ENCODE measurements around the gene JPH2.

The JPH2 gene

DNA sequence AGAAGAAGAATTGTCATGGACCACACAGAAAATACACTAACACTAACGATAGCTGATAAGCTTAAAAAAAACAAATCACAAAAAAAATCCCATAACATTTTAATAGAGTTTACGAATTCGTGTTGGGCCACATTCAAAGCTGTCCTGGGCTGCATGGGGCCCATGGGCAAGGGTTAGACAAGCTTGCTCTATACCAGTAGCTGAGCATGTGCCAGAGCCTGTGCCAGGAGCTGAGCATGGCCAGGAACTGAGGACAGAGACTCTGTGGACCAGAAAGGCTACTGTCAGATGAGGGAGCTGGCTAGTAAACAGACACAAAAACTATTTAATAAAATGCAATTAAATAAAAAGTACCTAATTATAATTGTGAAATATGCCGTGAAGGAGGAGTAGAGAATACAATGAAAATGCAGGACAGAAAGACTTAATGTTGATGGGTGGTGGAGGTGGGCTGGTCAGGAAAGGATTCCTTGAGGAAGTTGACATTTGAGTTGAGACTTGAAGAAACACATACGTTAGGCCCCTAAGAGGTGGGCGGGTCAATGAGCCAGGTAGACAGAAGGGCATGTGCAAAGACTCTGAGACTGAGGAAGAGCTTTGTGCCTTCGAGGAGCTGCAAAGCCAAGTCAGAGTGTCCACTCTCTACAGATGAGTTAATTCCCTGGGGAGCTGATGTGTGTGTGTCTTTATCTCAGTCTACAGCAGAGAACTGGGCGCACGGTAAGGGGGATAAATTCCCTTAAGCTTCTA is 66.1 kb downstream of the JPH2 start:
- DNase-seq: no peak

DNA sequence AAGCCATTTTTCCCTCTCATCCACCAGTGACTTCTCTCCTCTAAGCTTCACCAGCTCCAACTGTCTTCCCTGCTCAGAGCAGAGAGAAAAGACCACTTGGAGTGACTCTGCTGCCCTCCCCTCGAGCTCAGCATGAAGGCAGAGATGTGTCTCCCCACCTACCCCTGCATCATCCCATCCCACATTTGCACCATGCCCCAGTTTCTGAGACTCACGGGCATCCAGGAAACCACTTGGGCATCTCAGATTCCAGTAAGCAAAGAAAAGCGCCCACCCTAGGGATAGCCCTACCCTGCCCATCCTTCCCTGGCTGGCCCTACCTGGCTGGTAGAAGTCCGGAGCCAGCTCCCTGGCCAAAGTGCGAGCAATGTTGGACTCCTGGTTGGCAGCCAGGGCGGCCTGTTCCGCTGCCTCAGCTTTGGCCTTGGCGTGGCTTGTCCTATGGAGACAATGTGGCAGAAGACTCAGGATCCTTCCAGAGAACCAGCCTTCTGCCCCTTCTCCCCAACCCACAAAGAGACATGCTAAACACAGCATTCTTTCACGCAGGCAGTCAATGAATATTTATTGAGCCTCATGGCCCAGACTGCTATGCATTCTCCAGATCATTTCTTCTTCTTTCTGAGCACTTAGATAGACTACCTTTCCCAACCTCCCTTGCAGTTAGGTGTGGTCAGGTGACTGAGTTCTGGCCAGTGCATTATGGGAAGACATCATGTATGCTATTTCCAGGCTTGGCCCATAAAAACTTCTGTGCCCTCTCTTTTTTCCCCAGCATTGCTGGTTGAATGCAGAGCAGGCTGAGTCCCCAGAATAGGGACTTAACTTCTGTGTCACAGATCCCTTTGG is 68.6 kb downstream of the JPH2 start:
- DNase-seq: no peak

DNA sequence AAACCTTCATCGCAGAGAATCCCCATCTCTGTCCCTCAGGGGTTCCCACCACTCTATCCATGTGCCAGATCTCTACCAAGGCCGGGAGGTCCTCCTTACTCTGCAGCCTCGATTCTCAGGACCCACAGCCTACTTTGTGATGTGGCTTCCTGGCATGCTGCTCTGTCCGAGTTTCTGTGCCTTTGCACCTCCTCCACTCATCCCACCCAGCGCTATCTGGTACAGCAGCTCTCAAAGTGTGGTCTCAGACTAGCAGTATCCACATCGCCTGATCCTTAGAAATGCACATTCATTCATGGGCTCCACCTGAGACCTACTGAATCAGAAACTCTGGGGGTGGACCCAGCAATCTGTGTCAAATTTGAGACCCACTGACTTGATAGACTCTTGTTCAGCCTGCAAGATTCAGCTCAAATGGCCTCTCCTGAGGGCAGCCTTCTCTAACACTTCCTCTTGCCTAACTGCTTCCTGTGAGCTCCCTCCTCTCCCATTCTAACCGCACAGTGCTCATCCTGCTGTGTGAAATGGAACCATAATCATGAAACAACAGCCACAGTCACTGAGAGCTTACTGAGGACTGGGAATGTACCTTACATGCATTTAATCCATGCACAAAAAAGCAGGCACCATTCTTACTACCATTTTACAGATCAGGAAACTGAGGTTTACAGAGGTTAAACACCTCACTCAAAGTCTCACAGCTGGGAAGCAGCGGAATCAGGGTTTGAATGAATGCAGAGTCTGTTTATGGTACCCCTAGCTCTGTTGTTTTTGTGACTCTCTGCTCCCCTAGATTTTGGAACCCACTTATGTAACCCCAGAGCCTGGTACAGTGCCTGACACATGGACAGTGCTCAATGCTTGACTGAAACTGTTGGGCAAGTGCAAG is 69.4 kb downstream of the JPH2 start:
- DNase-seq: no peak

DNA sequence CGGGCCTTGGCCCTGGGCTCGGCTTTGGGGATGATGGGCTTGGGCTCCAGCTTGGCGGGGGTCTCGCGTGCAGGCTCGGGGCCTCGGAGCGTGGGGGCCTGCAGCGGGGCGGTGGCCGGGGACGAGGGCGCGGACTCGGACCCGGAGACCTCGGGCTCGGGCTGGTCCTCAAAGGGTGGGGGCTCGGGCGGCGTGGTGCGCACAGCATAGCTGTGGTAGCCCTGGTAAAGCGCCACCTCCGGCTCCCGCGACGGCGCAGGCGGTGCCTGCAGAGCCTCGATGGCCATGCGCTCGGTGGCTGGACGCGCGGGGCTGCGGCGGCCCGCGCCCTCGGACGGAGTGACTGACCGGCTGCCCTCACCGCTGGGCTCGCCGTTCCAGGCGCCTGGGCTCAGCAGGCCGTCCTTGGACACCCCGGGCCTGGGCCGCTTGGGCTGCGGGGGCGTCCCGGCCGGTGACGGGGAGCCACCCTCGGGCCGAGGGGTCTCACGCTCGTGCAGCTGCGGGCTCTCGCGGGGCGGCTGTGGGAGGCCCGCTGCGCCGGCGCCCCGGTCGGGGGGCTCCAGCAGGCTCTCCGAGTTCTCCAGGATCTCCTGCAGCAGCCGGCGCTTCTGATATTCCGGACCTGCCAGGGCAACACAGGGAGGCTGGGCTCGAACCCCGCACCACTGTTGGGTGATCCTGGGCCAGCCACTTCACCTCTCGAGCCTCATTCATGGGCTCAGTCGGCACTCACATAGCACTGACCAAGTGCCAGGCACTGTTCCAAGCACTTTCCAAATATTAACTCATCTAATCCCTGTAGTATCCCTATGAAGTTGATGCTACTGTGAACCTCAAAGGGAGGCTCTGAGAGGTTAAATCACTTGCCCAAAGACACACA is 71.0 kb downstream of the JPH2 start:
- no peak for DNase-seq

DNA sequence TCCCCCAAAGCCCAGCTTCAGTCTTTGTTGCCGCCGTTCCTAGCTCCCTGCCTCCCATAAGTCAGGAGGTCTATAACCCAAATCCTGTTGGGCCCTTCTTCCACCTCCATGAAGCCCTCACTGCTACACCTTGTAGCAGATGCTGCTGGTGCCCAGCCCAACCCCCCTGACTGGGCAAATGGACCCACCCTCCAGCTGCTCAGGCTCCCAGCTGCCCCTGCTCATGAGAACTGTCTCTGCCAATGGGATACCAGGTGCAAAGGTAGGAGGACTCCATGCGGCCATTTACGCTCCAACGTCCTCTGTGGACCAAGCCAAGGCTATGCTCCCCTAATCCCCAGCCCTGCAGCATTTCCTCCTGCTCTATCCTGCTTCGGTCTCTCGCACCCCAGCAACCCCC is 71.8 kb downstream of the JPH2 start:
- DNase-seq: no peak

DNA sequence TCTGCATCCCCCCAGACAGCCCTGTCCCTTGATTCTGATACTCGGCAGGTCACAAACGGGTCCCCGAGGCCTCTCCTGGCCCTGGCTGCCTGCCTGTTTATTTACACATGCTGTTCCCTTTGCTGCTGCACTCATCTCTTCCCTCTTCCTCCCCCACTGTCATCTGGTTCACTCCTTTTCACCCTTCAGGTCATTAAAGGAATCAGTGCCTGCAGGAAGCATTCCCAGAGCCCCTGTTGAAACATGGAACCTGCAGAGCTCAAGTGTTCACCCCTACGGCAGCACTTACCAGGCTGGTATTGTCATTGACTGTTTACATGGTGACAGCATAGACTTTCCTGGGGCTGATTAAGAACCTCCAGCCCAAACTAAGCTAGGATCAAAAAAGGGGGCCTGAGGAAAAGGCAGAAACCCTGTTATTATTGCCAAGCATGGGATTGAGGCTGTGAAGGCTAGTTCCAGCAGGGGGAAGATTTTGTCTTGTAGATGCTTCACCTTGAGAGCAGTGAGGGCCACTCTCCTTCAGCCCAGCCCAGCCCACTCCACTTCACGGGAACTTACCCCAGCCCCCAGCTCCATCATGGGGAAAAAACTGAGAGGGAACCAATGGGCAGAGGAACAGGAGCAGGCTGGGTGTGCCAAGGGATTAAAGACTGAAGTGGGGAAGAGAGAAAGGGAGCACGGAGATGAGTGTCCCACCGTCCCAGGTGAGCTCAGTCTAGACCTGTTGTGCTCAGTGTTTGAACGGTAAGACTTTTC is 73.2 kb downstream of the JPH2 start:
- no peak for DNase-seq

DNA sequence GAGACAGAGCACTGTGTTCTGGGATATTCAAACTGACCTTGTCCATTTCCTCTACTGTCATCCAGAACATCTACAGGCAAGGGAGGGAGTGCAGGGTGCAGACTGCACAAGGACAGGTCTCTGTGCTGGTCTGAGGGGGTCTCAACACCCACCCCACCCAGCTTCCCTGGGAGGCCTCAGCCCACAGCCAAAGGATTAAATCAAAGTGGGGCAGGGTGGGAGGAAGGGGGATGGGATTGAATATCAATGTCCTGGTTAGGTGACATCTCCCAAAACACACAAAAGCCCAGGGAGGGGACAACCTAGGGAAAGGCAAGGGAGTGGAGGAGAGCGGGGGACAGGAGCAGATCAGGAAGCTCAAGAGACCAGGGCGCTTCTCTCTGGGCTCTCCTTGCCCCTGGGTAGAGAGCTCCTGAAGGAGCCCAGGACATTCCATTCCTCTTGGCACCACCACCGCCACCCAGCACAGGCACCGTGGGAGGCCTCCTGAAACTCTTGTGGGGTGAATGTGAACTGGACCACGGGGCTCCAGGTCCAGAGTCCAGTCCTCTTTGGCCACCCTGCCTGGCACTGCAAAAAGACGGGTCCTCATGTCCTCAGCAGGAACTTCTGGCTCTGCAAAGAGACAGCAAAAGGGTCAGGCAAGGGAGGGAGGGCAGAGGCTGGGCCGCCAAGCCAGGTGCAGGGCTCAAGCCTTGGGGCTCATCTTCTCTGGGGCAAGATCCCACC is 73.9 kb downstream of the JPH2 start:
- DNase-seq: no peak

DNA sequence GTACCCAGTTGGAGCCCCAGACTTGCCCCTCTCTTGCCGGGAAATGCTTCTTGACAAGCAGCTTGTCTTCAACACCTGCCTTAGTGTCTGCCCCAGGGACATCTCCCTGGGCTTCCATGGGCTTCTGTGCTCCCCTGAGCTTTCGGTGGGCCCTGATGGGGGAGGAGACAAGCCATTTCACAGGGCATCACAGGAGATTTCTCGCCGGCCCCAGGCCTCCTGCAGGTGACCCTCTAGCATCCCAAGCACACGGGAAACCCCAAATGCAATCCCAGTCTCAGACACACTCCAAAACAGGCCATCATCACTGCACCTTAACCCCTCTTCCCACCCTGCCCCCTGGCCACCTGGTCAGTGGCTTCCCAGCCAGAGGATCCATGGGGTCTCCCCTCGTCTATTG is 74.5 kb downstream of the JPH2 start:
- DNase-seq: no peak

DNA sequence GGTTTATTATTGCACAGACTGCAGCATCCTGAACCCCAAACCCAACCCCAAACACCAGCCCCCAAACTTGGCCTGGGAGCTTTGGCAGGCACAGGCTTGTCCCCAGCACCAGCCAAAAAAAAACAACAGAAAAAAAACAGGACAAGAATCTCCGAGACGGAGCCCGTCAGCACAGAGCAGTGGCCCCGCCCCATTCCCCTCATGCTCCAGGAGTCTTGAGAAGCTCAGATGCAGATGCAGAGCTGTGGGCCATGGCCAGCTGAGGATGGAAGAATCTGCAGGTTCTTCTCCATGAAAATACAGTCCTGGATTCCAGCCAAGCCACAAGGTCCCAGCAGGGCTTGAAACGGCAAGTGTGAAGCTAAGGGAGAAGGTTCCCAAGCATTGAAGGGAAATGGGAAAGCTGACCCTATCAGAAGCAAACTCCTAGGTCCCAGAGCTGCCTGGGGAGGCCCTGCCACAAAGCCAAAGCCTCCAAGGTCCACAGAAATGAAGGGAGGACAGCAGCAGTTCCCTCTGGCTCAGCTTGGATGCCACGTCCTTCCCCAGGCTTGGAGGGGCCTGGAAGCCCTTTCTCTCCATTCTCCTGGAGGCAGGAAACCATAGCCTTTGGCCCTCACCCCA is 75.2 kb downstream of the JPH2 start:
- DNase-seq: no peak

DNA sequence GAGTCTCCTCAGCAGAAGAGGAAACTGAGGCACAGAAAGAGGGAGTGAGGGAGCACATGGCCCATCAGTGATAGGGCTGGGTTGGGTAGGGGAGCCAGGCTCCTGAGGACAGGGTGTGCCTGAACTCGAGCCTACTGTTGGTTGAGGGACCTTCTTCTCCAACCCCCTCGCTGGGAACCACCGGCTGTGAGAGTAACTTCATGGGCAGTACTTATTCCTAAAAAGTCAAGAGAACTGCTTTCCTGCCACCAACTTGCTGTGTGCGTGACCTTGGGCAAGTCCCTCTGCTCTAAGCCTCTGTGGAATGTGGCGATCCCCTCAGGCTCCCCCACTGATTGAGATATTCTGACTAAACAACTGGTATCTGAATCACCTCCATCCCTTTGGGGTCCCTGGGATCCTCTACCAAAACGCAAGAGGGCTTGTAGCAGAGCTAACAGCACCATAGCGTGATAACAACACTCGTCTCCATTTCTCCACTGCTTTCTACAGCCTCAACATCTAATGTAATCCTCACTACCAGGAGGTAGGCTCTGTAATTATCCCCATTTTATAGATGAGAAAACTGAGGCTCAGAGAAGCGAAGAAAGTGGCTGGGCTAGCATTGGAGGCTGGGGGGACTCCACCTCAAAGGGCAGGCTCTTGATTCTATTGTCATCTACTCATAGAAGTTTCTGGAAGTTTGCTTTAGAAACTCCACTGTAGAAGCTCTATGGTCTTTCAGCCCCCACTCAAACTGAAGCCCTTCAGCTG is 76.0 kb downstream of the JPH2 start:
- DNase-seq: no peak

DNA sequence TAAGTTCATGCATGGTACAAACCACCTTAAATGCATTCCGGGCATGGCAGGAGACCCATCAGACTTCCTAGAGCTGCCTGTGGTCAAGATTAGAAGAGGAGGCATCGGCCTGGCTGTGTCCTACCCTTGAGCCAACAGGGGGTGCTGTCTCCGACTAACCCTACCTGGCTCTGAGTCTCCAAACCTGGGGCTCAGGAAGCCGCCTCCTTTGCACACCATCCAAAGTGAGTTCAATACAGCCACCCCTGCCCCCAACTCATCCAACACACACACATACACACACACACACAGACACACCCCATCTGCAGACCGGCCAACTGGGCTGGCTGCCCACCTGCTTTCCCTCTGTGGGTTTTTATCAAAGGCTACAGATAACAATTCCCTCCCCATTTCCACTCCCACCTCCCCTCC is 77.0 kb downstream of the JPH2 start:
- no peak for DNase-seq

DNA sequence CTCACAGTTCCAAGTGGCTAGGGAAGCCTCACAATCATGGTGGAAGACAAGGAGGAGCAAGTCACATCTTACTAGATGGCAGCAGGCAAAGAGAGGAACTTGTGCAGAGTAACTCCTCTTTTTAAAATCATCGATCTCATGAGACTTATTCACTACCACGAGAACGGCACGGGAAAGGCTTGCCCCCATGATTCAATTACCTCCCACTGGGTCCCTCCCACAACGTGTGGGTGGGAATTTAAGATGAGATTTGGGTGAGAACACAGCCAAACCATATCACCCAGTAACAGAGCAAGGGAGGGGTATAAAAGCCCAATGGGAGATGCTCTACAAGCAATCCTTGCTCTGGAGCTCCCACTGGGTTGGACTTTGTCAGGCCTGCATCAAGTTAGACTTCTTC is 80.4 kb downstream of the JPH2 start:
- DNase-seq: no peak

DNA sequence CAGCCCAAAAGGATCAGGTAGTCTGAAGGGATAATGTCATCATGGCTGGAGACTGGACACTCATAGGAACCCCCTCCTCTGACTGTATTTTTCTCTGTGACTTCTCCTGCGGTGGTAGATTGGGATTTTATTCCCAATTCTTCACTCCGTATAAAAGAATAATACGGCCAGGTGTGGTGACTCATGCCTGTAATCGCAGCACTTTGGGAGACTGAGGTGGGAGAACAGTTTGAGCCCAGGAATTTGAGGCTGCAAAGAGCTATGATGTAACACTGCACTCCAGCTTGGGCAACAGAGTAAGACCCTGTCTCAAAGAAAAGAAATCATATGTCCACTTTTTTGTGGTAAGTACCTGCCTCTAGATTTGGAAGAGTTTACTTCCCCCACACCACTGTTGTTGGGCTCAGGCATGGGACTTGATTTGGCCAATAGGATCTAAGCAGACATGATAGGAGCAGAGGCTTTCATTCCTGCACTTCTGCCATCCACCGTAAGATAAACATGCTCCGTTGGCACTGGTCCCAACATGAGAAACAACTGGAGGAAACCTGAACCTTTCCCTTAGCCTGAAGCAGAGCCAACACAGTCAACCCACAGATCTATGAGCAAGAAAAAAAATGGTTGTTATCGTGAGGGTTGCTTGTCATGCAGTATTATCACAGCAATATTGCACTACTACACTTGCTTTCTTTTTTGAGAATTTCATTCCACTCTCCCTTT is 82.0 kb downstream of the JPH2 start:
- DNase-seq: no peak

DNA sequence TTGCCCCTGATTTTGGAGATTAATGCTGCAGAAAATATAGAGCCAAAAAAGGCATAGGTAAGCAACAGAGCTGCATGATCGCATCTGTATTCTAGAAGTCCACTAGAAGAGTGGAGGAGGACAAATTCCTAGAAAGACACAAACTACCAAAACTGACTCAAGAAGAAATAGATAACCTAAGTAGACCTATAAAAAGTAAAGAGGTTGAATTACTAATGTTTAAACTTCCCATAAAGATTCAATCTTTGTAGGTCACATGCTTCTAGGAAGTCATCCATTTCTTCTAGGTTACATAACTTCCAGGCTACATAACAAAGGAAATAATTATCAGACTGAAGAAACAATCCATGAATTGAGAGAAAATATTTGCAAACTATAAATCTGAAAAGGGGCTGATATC is 84.4 kb downstream of the JPH2 start:
- no peak for DNase-seq

DNA sequence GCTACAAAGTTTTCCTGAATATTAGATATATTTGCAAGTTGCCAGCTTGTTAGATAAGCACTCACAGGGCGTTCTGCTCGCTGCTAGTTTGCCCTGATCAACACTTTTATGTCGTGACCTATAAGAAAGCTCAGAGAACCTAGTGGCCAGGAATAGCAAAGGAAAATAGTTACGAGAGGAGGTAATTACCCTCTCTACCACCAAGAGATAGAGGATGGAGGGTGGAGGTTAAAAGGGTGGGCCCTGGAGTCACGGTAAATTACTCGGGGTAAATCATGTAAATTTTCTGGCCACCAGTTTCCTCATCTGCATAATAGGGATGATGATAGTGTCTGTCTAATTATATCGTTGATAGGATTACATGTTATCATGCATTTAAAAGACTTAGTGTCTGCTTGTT is 87.2 kb downstream of the JPH2 start:
- DNase-seq: no peak

DNA sequence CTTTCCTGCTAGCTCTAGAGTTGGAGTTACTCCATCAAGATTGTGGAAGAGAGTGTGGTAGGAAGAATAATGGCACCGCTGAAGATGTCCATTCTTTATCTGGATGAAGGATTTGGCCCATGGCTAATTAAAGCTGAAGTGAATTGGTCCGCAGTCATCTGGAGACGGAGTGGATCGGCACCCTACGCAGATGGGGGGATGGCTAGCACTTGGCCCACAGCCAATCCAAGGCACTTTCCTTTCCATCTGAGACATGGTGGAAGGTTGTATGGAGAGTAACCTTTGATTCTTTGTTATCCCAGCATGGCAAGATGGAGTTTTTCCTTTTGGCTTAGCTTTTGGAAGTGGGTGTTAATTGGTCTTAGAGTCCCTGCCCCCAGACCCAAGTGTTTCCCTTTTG is 88.3 kb downstream of the JPH2 start:
- DNase-seq: no peak

DNA sequence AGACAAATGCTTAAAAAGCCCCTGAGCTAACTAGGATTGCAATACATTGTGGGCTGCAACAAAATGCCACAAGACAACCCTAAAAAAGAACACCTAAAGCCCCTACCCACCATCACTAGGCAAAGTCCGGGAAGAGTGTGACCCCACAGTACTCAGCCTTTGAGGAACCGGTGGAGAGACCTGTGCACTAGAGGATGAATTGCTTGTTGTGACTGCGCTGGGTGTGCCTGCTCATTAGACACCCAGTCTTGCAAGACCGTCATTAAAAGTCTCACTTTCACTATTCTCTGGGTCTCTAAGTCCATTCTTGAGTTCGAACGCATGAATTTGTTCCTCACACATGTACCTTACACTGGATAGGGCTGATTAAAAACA is 88.7 kb downstream of the JPH2 start:
- DNase-seq: no peak

DNA sequence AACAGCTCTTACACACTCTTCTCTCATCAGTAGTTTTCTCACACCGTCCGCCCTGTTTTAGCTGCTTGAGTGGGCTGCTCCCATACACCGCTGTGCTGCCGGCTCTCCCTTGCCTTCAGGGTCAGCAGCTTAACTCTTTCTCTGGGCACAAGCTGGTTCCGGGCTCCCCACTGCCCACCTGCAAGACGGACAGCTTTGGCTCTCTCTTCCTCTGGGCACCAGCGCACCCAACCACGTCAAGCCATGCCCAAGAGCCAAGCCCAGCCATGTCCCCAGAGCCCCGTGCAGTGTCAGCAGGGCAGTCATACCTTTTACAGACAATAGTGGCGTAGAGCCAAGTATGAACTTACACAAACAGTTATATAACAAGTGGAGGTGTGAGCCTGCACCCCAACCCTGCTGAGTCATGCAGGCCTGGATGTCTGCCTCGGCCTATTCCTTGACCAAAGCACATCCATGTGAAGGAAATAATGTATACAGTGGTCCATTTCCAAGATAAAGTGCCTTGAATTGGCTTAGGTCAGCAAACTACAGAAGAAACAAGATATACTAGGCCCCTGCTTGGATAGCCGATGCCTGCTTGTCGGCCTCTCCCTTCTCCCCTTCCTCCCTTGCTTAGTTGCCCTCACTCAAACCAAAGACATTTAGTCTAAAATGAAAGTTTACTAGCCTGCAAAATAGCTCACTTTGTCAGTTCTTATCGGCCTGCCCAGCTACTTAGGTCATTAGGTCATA is 89.3 kb downstream of the JPH2 start:
- no peak for DNase-seq

Measured in activated CD4-positive, CD25-positive, alpha-beta regulatory T cell (primary cell).